Activated effector memory CD4-positive, alpha-beta T cell treated with Interleukin-2 at 50 U/mL for 16 hours (primary cell): Measurements from ENCODE around the gene TFPT.

Experiments used
- DNase-seq: peaks from one replicate; pipeline ENCODE4 v3.0.0-alpha.2; 2020

TFPT gene

GRCh38 chr19:54069470-54069869, 46.0 kb downstream of the TFPT start:
- DNase-seq: no peak

- DNase-seq: no peak
Observed at GRCh38 chr19:54063350-54064116, 51.9 kb downstream of the TFPT start, which contains the start of gene VSTM1. Gene VSTM1 (minus strand): TSS chr19:54063897. CDS start chr19:54063777, 120 bp downstream.

GRCh38 chr19:54062643-54063042, 52.8 kb downstream of the TFPT start:
- DNase-seq: no peak
